Inflammatory macrophage treated with lipopolysaccharide for 1 hour (primary cell): ENCODE measurements around the gene CD79B.
A peak's percentile ranks its signal among the peaks of the same experiment; 100 is the strongest.
"Not testable (repeated sequence)": the region's sequence is repeated elsewhere in the genome, so short reads cannot be mapped to it uniquely, and the experiment has no call there.

ENCODE experiments used
- DNase-seq, 2 donors: peaks; one replicate each; pipeline ENCODE4 v3.0.0-alpha.2; 2020 to 2022

Gene CD79B

DNA sequence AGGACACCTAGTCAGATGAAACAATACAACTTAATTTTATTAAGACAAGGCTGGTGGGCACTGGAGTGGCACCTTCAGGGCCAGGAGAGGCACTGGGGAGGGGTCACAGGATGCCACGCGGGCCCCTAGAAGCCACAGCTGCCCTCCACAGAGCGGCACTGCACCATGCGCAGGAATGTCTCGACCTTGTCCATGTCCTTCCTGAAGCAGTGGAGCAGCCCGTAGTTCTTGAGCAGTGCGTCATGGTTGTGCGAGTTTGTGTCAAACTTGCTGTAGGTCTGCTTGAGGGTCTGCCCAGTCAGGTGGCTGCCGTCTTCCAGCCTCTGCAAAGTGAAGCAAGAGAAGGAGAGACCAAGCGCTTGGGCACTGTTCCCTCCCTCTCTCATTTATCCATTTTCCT lies 22.5 kb downstream of the CD79B start:
- not testable (repeated sequence) for DNase-seq

DNA sequence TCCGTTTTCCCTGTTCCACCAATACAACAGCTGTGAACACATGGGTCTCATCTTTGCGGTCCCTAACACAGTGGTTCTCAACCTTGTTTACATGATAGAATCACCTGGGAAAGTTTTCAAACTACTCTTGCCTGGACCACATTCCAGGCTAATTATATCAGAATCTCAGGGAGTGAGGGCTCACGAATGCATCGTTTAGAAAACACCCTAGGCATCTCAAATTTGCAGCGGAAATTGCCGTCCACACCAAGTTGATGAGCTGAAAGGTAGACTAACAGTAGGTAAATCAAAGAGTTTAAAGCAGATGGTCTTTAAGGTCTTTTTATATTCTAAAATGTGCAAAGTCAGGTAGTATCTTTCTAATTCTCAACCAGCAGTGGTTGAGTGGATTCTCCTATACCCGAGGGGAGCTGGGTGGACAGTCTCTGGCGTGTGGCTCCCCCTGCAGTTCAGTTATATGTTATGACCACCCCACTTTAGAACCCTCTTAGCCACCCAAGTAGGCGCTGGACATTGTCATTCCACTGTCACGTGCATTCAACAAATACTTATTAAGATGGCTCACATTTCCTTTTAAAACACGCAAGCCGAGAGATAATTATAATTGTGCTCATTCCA lies 24.9 kb downstream of the CD79B start:
- DNase-seq = not testable (repeated sequence)

DNA sequence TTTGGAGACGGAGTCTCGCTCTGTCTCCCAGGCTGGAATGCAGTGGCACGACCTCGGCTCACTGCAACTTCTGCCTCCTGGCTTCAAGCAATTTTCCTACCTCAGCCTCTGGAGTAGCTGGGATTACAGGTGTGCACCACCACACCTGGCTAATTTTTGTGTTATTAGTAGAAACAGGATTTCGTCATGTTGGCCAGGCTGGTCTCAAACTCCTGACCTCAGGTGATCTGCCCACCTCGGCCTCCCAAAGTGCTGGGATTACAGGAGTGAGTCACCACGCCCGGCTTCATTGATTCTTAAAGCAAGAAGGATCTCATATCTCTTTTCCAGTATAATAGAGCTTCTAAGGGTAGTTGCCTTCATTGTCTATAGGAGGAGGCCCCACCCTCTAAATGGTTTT lies 27.3 kb downstream of the CD79B start:
- DNase-seq = not testable (repeated sequence)

DNA sequence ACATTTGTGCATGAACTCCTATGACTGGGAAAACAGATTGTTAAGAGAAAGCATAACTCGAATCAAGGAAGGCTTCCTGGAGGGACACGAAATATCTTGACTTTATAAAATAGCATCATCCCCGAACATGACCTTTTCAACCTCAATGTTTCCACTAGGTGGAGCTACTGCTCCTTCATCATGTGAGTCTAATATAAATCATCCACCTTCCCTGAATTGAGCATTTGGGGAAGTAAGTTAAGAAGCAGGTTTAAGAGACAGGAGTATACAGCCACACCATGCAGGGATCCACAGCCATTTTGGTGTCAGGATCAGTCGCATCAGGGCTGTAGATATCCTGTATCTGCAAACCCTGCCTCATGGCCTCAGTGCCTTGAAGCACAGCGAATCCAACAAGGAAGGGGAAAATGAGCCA lies 28.3 kb downstream of the CD79B start:
- DNase-seq = peak; percentile 7 to 21

DNA sequence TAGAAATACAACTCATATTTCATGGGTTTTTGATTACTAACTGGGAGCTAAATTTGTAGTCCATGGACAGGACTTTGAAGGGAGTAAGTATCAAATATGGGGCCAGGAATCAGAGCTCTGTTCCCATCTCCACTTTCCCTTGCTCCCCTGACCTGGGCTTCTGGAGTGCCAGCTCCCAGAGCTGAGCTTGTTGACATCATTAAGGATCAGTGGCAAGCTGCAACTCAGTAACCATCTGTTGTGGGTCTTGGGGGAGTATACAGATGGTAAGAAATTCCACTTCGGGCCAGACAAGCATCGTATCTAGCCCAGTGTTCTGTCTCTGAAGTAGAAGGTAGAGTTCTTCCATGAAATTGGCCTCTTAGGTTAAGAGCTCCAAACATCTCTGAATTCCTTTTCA lies 30.2 kb downstream of the CD79B start:
- DNase-seq = not testable (repeated sequence)

DNA sequence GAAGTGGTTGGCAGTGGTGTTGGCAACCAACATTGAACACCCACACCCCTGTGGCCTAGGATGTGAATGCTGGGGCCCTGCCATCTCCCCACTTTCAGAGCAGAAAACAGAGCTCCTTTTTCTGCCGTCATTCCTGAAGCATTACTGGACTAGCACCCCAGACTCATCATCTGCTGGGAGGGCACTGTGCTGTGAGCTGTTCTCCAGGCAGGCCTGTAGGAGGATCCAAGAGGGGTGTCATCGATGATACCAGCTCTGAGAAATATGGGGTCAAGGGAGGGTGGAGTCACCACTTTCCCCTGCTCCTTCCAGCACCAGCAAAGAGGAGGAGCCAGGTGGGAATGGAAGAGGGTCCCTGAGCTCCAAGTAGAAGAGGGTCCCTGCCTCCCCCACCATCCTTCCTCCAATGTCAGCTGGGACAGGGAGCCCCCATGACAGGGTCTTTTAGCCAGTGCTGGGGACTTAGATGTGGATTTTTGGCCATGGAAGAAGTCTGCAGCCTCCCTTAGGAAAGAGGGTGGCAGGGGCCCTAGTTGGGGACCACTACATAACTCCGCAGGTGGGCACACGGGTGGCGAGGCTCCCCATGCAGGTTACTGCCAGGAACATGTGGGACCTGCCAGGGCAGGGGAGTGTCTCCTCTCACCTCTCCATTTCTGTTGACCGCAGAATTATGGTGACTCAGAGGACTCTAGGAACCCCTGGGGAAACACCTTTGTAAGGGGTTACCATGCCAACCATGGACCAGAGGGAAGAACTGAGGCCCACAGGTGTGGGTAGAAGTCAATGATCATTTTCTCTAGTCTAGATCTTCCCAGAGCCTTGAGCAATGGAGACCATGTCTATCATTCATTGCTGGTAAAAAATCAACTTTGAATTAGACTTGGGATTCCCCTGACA lies 33.0 kb downstream of the CD79B start:
- not testable (repeated sequence) for DNase-seq

DNA sequence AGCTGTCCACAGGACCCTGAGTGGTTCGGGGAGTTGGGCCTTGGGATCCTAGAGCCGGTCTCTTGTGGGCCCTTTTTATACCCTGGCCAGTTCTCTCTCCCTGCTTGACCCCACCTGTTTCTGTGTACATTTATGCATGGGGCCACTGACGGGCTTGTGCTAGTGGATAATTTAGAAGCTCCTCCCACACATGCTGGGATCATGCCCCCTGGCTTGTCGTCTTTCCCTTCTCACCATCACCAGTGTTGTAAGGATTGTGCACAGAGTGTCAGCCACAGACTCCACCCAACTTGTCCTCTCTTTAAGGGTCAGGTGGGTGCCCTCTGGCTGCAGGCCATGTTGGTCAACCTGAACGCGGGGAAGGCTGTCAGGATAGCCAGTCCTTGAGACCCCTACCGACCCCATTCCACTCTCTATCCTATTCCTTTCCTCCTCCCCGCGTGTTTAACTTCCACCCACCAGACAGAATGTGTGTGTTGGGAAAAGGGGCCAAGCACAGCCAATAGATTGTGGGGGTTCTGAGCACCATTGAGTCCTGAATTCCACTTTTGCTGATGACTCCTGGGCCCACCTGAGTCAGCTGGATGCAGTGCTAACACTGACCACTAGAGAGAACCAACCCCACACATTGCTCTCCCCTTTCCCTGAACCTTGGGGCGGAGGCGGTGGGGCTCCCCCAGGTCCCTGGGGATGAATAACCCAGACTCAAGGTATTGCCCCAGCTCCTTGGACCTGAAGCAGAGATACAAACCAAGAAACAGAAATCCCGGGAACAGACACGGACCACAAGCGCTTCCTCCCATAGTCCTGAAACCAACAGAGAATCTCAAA lies 35.4 kb downstream of the CD79B start, which contains the start of gene CSH1:
TSS of gene CSH1 (minus strand) at position 51 of the 831 bp plus-strand sequence. CDS start 63 bp downstream, outside the sequence.
- DNase-seq = not testable (repeated sequence)

DNA sequence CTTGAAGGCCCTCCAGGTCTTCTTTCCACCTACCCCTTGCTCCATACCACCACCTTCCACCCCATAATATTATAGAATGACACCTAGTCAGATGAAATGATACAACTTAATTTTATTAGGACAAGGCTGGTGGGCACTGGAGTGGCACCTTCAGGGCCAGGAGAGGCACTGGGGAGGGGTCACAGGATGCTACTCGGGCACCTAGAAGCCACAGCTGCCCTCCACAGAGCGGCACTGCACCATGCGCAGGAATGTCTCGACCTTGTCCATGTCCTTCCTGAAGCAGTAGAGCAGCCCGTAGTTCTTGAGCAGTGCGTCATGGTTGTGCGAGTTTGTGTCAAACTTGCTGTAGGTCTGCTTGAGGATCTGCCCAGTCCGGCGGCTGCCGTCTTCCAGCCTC lies 37.3 kb downstream of the CD79B start:
- DNase-seq = not testable (repeated sequence)

DNA sequence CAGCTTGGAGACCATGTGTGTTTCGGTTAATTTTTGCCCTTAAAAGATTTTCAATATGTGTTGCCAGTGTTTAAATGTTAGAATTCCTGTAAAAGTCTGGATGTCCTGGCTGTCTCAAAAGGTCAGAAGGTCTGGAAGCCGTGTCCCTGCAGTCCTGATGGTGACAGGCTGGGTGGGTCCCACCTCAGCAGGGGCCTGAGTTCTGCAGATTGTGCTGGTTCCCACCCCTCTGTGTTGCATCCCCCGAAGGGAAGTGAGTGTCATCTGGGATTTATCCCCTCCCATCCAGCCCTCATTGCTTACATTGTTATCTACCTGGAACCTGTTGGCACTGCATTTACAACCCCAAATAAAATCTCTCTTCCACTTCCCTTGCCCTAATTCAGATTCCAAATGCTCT lies 38.1 kb downstream of the CD79B start:
- not testable (repeated sequence) for DNase-seq

DNA sequence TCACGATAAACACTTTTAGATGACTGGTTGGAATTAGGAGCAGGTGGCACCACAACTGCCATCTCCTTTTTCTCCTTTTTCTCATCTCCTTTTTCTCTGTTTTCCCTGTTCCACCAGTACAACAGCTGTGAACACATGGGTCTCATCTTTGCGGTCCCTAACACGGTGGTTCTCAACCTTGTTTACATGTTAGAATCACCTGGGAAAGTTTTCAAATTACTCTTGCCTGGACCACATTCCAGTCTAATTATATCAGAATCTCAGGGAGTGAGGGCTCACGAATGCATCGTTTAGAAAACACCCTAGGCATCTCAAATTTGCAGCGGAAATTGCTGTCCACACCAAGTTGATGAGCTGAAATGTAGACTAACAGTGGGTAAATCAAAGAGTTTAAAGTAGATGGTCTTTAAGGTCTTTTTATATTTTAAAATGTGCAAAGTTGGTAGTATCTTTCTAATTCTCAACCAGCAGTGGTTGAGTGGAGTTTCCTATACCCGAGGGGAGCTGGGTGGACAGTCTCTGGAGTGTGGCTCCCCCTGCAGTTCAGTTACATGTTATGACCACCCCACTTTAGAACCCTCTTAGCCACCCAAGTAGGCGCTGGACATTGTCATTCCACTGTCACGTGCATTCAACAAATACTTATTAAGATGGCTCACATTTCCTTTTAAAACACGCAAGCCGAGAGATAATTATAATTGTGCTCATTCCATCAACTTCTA lies 39.7 kb downstream of the CD79B start:
- DNase-seq = not testable (repeated sequence)

DNA sequence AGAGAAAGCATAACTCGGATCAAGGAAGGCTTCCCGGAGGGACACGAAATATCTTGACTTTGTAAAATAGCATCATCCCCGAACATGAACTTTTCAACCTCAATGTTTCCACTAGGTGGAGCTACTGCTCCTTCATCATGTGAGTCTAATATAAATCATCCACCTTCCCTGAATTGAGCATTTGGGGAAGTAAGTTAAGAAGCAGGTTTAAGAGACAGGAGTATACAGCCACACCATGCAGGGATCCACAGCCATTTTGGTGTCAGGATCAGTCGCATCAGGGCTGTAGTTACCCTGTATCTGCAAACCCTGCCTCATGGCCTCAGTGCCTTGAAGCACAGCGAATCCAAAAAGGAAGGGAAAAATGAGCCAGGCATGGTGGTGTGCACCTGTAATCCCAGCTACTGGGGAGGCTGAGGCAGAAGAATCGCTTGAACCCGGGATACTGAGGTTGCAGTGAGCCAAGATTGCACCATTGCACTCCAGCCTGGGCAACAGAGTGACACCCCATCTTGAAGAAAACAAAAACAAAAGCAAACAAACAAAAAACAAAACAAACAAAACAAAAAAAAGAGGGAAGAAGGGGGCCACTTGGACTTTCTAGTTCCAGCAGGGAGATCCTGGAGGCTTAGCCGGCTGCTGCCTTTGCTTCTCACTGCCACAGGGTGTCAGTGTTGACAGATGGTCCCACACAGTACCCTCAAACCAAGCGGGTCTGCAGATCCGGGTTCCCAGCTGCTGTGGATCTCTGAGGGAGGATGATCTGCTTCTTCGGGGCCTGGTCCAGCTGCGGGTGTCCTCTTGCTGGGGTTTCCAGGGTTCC lies 42.9 kb downstream of the CD79B start:
- peak; percentile 10 to 41 for DNase-seq

DNA sequence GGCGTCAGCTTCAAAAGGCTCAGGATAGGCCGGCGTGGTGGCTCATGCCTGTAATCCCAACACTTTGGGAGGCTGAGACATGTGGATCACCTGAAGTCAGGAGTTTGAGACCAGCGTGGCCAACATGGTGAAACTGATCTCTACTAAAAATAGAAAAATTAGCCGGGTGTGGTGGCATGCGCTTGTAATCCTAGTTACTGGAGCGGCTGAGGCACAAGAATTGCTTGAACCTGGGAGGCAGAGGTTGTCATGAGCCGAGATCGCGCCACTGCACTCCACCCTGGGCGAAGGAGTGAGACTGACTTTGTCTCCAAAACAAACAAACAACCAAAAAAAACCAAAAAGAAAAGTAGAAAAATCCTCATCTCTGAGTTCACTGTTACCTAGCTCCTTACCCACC lies 47.0 kb downstream of the CD79B start:
- not testable (repeated sequence) for DNase-seq

DNA sequence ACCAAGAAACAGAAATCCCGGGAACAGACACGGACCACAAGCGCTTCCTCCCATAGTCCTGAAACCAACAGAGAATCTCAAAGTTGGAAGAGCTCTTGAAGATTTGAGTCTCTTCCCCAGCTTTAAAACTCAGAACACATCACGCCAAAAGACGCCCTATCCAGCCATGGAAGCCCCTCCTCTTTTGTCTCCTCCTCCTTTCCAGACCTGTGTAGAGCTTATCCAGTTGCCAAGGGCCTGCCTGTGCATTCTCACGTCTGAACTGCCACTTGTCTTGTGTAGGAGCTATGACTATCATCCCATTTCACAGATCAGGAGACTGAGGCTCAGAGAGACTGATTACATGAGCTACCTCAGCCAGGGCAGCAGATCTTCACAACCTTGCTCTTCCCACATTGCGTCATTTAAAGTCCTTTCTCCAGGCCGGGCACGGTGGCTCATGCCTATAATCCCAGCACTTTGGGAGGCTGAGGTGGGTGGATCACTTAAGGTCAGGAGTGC lies 49.5 kb downstream of the CD79B start:
- DNase-seq = not testable (repeated sequence)

DNA sequence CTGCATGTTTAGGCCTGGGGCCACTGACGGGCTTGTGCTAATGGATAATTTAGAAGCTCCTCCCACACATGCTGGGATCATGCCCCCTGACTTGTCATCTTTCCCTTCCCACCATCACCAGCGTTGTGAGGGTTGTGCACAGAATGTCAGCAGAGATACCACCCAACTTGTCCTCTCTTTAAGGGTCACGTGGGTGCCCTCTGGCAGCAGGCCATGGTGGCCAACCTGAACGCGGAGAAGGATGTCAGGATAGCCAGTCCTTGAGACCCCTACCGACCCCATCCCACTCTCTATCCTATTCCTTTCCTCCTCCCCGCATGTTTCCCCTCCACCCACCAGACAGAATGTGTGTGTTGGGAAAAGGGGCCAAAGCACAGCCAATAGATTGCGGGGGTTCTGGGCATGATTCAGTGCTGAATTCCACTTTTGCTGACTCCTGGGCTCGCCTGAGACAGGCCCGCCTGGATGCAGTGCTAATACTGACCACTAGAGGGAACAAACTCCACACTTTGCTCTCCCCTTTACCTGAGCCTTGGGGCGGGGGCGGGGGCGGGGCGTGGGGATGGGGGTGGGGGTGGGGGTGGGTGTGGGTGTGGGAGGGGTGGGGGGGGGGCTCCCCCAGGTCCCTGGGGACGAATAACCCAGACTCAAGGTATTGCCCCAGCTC lies 50.1 kb downstream of the CD79B start, which contains the start of gene GH2:
TSS of gene GH2 (minus strand) at position 10 of the 667 bp plus-strand sequence. CDS start 143 bp downstream, outside the sequence.
- peak; percentile 8 to 69 for DNase-seq

DNA sequence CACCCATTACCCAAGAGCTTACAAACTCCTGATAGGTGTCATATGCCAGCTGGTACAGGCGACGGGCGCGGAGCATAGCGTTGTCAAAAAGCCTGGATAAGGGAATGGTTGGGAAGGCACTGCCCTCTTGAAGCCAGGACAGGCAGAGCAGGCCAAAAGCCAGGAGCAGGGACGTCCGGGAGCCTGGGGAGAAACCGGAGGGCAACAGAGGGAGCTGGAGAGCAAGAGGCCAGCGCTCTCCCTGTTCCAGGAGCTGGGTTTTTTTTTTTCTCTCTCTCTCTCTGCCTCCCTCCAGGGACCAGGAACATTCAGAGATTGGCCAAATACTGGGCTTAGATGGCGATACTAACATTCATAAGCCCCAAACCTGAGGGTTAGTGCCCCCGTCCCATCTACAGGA lies 50.8 kb downstream of the CD79B start:
- not testable (repeated sequence) for DNase-seq

DNA sequence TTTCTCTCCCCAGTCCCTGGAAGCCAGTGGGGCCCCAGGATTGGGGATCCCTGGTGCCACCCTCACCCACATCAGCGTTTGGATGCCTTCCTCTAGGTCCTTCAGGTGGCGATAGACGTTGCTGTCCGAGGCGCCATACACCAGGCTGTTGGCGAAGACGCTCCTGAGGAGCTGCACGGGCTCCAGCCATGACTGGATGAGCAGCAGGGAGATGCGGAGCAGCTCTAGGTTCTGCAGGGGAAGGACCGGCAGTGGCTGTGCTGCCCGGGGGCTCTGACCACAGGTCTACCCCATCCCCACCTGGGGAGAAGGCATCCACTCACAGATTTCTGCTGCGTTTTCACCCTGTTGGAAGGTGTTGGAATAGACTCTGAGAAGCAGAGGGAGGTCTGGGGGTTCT lies 51.4 kb downstream of the CD79B start:
- no peak for DNase-seq
